Astrocyte of the hippocampus (primary cell): ENCODE results near the gene LURAP1L.

ENCODE experiments used
- DNase-seq: peaks from one replicate; pipeline ENCODE4 v3.0.0; 2011; ENCODE audit warnings: low read depth, low spot score

The LURAP1L gene

GRCh38 chr9:12776513-12777055 lies 1.8 kb downstream of the LURAP1L start:
- DNase-seq: no peak

DNA sequence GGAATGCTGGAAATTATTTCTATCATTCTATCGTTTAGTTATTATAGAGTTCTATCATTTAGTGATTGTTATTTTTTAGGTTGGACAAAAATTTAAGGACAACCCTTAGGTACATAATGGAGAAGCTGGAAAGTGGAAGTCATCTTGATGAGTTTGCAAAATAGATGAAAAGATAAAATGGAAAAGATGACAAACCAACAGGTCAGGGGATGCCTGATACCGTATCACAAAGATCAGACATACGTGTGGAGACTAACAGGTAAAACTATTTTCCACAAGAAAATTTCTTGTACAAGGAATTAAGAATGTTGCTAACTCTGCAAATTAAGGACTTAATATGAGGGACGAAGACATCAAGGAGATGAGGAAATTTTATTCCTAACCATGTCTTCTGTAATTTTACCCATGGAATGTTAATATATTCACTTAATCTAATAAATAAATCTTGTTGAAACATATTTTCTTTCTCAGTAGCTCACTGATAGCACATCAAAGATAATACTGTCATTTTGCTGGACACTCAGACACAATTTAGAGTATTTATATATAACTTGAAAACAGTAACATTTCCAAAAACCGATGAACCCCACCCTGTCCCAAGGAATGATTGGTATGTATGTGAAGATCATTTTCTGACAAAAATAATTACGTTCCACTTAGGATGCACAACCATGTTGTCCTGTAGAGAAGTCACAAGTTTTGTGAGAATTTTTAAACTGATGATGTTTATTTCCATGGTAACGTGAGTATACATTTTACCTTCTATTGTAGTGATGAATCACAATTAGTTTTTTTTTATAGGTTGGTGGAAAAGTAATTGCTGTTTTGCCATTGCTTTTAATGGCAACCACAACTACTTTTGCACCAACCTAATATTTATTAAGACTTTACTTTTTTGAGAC lies 2.6 kb downstream of the LURAP1L start:
- no peak for DNase-seq

DNA sequence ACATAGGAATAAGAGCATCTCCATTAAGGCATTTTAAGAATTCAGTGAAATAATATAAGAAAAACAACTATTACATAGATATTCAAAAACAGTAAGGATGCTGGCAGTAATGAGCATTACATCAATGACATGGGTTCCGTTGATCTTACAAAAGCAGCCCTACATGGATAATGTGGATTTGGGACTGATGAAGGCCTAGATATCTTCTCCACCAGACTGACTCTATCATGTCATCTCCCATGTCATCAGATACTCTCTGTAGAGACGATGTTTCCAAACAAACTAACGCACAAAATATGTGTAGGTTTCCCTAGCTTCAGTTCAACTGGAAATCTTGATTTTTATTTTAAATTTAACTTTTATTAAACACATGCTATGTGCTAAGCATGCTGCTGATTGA lies 3.6 kb downstream of the LURAP1L start:
- DNase-seq: no peak

DNA sequence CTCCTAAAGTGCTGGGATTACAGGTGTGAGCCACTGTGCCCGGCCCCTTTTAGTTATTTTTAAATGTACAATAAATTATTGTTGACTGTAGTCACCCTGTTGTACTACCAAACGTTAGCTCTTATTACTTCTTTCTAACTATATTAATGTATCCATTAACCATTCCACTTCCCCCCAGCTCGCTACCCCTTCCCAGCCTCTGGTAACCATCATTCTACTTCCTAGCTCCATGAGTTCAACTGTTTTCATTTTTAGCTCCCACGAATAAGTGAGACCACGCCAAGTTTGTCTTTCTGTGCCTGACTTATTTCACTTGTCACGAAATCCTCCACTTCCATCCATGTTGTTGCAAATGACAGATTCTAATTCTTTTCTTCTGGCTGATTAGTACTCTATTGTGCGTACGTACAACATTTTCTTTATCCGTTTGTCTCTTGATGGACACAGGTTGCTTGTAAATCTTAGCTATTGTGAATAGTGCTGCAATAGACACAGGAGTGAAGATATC lies 6.5 kb downstream of the LURAP1L start:
- no peak for DNase-seq

DNA sequence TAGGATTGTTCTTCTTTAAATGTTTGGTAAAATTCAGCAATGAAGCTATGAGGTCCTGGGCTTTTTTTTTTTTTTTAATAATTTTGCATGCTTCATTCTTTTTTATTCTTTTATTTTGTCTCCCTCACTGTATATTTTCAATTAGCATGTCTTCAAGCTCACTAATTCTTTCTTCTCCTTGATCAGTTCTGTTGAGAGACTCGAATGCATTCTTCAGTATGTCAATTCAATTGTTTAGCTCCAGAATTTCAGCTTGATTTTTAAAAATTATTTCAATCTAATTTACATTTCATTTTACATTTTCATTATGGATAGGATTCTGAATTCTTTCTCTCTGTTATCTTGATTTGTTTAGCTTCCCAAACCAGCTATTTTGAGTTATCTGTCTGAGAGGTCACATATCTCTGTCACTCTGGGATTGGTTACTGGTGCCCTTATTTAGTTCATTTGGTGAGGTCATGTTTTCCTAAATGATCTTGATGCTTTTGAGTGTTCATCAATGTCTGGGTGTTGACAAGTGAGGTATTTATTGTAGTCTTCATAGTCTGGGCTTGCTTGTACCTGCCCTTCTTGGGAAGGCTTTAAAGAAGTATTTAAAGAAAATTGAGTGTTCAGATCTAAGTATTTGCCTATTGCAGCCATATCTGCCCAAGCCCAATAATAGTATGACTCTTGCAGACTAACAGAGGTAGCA lies 9.1 kb downstream of the LURAP1L start:
- no peak for DNase-seq

- DNase-seq: peak; percentile 82
Measured at GRCh38 chr9:12784461-12785259, 9.8 kb downstream of the LURAP1L start.

GRCh38 chr9:12785260-12785770 lies 10.5 kb downstream of the LURAP1L start:
- peak; percentile 16 for DNase-seq

DNA sequence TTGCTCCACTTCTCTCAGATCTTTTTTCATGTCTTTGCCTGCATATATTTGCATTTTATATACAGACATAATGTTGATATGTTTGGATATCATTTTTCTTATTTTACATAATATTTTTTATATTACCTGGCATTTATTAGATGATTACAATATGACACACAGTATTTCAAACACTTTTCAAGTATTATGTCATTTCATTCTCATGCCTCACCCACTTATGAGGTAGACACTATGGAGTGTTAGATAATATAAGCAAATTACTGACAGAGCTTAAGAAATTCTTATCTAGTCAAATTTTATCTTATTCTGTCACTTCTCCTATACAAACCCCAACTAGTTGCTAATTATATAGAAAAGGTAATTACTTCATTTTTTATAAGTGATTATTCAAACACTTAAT lies 11.1 kb downstream of the LURAP1L start:
- DNase-seq: no peak

- DNase-seq: no peak
Measured at GRCh38 chr9:12790001-12790400, 15.2 kb downstream of the LURAP1L start.

- no peak for DNase-seq
Measured at GRCh38 chr9:12790883-12791282, 16.1 kb downstream of the LURAP1L start.

DNA sequence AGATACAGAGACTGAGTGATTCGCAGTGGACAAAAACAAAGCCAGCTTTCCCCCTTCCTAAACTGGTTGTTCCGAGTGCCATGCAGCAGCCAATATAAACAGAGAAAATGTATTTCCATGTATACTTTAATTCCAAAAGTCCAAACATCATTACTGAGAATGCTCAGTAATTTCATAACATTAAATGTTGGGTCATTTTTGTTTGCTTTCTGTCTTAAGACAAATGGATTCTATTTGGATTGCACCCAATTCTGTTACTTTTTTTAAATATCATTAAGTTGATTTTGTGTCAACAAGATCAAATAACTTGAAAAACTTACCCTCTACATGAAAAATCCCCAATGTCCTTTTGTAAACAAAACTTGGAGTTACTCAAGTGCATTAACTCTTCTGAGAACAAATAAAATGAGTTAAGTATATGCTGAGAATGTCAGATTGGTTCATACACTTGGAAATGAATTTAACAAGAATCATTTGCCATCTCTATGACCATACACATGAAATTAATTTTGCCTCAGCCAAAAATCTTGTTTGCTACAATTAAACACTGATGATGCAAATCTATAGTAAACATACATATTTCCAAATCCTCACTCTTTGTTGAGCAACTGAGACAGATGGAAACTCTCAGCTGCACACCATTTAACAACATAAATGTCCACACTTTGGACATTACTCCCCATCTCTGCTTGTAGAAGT lies 19.4 kb downstream of the LURAP1L start:
- DNase-seq: no peak

GRCh38 chr9:12796601-12797000 lies 21.8 kb downstream of the LURAP1L start:
- DNase-seq: no peak

DNA sequence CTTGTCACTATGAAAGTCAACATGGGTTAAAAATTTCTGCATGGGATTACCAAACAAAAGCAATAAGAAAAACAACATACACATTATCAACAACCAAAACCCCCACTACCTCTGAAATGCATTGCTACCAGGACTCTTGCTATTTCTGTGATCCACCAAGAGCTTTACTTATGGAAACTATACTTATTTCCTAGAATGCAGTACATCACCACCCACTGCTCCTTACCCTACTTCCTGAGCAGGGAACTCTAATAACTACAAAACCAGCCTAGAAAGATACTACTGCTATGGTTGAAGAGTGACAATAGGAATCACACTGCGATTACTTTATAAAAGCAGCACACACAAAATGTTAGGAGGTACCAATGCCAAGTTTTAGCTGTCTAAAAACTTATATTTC lies 22.2 kb downstream of the LURAP1L start:
- DNase-seq: no peak

- no peak for DNase-seq
Measured at GRCh38 chr9:12798066-12798770, 23.4 kb downstream of the LURAP1L start.

DNA sequence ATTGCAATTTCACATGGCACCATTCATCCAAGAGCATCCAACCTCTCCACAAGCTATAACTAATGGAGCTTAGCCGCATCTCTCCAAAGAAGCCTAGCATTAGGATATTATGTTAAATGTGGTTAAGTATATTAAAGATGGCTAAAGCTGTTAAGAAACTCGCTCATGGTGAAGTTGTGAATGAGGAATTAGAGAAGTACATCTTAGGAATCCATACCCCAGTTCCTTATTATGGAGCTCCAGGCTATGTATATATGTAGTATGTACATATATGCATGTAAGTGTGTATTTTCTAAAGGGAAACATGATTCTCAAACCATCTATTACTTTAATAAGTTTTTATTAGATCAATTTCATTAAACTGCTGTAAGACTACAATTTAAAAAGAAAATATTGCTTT lies 26.4 kb downstream of the LURAP1L start:
- DNase-seq: no peak

DNA sequence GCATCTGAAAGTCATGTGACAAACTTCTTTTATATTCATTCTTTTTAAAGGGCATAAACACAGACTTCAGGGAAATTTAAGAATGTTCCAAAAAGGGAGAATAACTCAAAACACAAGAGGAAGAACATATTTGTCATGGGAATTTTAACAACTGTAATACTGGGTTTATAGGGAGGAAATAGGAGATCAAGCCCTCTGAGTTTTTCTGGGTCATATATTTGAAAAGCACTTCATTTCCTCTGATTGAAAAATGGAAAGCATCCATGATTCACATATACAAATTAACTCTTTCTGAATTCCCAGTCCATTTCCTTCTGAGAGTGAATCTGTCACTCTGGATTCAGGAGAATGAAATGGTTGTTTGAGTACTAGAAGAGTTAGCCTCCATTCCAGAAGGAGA lies 26.8 kb downstream of the LURAP1L start:
- no peak for DNase-seq

GRCh38 chr9:12802093-12802492 lies 27.3 kb downstream of the LURAP1L start:
- no peak for DNase-seq

- DNase-seq: no peak
Measured at GRCh38 chr9:12808569-12808968, 33.7 kb downstream of the LURAP1L start.

- no peak for DNase-seq
Measured at GRCh38 chr9:12809720-12810119, 34.9 kb downstream of the LURAP1L start.

DNA sequence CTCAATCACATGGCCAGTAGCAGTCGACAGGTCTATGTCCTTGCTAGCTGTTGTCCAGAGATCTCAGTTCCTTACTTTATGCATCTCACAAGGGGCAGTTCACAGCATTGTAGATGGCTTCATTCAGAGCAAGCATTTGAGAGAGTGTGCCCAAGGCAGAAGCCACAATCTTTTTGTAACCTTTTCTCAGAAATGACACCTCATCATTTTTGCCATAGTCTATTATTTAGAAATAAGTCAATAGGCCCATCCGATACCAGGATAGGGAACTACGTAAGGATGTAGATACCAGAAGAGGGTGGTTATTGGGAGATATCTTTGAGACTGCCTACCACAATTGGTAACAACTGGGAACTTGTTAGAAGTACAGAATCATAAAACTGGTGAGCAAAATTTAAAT lies 37.1 kb downstream of the LURAP1L start:
- DNase-seq: no peak
